ENCODE data around the gene MCU.
"Not testable (repeated sequence)": the region's sequence is repeated elsewhere in the genome, so short reads cannot be mapped to it uniquely, and the experiment has no call there.

Gene MCU, protein sequence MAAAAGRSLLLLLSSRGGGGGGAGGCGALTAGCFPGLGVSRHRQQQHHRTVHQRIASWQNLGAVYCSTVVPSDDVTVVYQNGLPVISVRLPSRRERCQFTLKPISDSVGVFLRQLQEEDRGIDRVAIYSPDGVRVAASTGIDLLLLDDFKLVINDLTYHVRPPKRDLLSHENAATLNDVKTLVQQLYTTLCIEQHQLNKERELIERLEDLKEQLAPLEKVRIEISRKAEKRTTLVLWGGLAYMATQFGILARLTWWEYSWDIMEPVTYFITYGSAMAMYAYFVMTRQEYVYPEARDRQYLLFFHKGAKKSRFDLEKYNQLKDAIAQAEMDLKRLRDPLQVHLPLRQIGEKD

GRCh38 chr10:72691863-72692743 is at the start of gene MCU:
Gene MCU, plus strand, starts transcription at chr10:72692143. Its CDS starts 9 bp downstream, at chr10:72692152.
- Histone ChIP-seq H3K36me3 (ENCODE audit: insufficient read depth, low read depth, low read length) (no peaks in the 10 kb centered on the region), H3K9me3 (ENCODE audit: insufficient read depth, low read depth, low read length) (no peaks in the 10 kb centered on the region), H3K9ac (ENCODE audit: low read depth, low read length) (peak within 1 kb of the TSS; percentile 81), H3K27me3 (ENCODE audit: insufficient read depth, low read length) (no peaks in the 10 kb centered on the region), H3K27ac (ENCODE audit: low read length) (no peak within 1 kb of the TSS), H3K4me3 (ENCODE audit: low read length) (peak within 1 kb of the TSS; percentile 92), H3K4me1 (ENCODE audit: insufficient read depth, low read length) (no peaks in the 10 kb centered on the region; the same call in none of the 2 replicates)

GRCh38 chr10:72642318-72642717 is 49.6 kb upstream of the MCU start:
- H3K4me1 ChIP-seq (ENCODE audit: insufficient read depth, low read length): no peaks in the 10 kb centered on the region
- no peaks in the 10 kb centered on the region for H3K36me3 ChIP-seq (ENCODE audit: insufficient read depth, low read depth, low read length)
- H3K9ac ChIP-seq (ENCODE audit: low read depth, low read length): no peak overlapping the region
- H3K9me3 ChIP-seq (ENCODE audit: insufficient read depth, low read depth, low read length): no peaks in the 10 kb centered on the region
- no peaks in the 10 kb centered on the region for H3K27me3 ChIP-seq (ENCODE audit: insufficient read depth, low read length)
- no peak overlapping the region for H3K4me3 ChIP-seq (ENCODE audit: low read length)
- no peak overlapping the region for H3K27ac ChIP-seq (ENCODE audit: low read length)

DNA sequence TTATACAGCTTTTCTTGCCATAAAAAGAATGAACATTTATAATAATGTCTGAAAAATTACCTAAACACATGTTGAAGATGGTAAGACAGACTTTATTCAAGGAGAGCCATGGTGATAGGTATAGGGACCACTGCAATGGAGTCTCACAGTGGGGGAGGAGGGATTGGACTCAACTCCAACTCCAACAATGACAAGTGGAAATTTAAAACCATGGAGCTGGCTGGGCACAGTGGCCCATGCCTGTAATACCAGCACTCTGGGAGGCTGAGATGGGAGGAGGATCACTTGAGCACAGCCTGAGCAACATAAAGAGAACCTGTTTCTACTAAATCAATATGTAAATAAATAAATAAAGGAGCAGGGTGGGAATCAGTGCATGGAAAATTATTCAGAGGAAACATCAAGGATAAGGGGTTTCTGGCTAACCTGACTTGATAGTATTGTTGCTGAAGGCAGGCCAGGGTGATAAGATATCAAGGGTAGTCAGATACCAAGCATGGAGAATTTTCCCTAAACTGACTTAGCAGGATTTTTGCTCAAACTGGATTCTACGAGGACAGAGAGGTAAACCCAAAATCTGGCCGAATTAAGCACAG is 46.6 kb upstream of the MCU start:
- Histone ChIP-seq H3K27me3 (ENCODE audit: insufficient read depth, low read length) (no peaks in the 10 kb centered on the region), H3K9ac (ENCODE audit: low read depth, low read length) (no peak overlapping the region), H3K27ac (ENCODE audit: low read length) (no peak overlapping the region), H3K36me3 (ENCODE audit: insufficient read depth, low read depth, low read length) (no peaks in the 10 kb centered on the region), H3K4me1 (ENCODE audit: insufficient read depth, low read length) (no peaks in the 10 kb centered on the region), H3K4me3 (ENCODE audit: low read length) (no peak overlapping the region), H3K9me3 (ENCODE audit: insufficient read depth, low read depth, low read length) (no peaks in the 10 kb centered on the region)

DNA sequence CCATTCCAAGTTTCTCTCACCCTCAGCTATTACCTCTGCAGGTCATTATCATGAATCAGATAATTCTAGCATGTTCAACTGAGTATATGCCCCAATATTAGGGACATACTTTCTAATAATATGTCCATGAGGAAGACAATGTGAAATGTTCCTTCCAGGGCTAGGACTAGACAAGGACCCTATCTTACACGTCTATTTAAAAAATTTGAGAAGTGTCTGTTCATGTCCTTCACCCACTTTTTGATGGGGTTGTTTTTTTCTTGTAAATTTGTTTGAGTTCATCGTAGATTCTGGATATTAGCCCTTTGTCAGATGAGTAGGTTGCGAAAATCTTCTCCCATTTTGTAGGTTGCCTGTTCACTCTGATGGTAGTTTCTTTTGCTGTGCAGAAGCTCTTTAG is 45.0 kb upstream of the MCU start:
- not testable (repeated sequence) for H3K27ac ChIP-seq (ENCODE audit: low read length); H3K4me3 ChIP-seq (ENCODE audit: low read length); H3K9ac ChIP-seq (ENCODE audit: low read depth, low read length); H3K4me1 ChIP-seq (ENCODE audit: insufficient read depth, low read length); H3K36me3 ChIP-seq (ENCODE audit: insufficient read depth, low read depth, low read length); H3K27me3 ChIP-seq (ENCODE audit: insufficient read depth, low read length); H3K9me3 ChIP-seq (ENCODE audit: insufficient read depth, low read depth, low read length)

DNA sequence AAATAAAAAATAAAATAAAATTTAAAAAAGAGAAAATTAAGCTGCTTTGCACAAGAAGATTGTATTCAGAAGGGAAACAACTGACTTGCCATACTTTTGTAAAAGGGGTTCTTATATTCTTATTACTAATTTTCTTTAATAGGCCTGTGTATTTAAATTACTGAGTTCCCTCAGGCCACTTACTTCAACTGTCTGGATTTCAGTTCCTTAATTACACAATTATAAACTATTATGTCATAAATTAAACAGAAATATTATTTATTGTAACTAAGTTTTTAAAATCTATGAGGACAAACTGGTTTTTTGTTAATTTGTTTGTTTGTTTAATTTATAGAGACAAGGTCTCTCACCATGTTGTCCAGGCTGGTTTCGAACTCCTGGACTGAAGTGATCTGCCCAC is 43.6 kb upstream of the MCU start:
- Histone ChIP-seq H3K27me3 (ENCODE audit: insufficient read depth, low read length) (no peaks in the 10 kb centered on the region), H3K27ac (ENCODE audit: low read length) (no peak overlapping the region), H3K4me1 (ENCODE audit: insufficient read depth, low read length) (no peaks in the 10 kb centered on the region), H3K9me3 (ENCODE audit: insufficient read depth, low read depth, low read length) (no peaks in the 10 kb centered on the region), H3K36me3 (ENCODE audit: insufficient read depth, low read depth, low read length) (no peaks in the 10 kb centered on the region), H3K9ac (ENCODE audit: low read depth, low read length) (no peak overlapping the region), H3K4me3 (ENCODE audit: low read length) (no peak overlapping the region)

GRCh38 chr10:72649291-72649690 is 42.7 kb upstream of the MCU start:
- H3K4me3 ChIP-seq (ENCODE audit: low read length): no peak overlapping the region
- no peaks in the 10 kb centered on the region for H3K27me3 ChIP-seq (ENCODE audit: insufficient read depth, low read length)
- H3K9me3 ChIP-seq (ENCODE audit: insufficient read depth, low read depth, low read length): no peaks in the 10 kb centered on the region
- H3K36me3 ChIP-seq (ENCODE audit: insufficient read depth, low read depth, low read length): no peaks in the 10 kb centered on the region
- no peak overlapping the region for H3K9ac ChIP-seq (ENCODE audit: low read depth, low read length)
- no peaks in the 10 kb centered on the region for H3K4me1 ChIP-seq (ENCODE audit: insufficient read depth, low read length)
- H3K27ac ChIP-seq (ENCODE audit: low read length): no peak overlapping the region

DNA sequence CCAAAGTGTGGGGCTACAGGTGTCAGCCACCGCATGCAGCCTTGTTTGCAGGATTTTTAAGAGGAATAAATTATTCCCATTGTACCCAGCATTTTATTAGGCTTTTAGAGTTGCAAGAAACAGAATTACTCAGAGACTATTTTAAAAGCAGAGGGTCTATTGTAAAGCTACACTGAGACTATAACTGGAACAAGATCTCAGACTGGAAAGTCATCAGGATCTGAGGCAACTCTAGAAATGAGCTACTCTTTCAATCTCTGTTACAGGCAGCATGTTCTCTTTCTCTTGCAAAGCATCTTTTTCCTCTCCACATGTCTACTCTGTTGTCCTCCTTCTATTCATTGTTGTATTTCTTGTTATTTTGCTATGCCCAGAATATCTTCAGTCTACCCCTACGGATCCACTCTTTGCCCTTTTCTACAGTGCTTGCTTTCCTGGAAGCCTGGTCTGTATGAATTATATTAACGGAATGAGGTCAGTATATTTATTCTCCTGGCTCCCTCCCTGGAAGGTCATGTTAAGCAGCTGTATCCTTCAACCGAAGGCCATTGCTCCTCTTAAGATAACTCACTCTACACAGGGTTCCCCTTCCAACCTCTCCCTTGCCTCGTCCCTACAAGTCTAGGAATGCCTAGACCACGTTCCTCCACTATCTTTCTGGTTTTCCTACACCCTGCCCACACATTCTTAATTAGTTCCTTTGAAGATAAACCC is 38.4 kb upstream of the MCU start:
- Histone ChIP-seq H3K27ac (ENCODE audit: low read length) (no peak overlapping the region), H3K4me1 (ENCODE audit: insufficient read depth, low read length) (no peaks in the 10 kb centered on the region), H3K9ac (ENCODE audit: low read depth, low read length) (no peak overlapping the region)

GRCh38 chr10:72654720-72655119 is 37.2 kb upstream of the MCU start:
- Histone ChIP-seq H3K36me3 (ENCODE audit: insufficient read depth, low read depth, low read length) (no peaks in the 10 kb centered on the region), H3K27ac (ENCODE audit: low read length) (no peak overlapping the region), H3K27me3 (ENCODE audit: insufficient read depth, low read length) (no peaks in the 10 kb centered on the region), H3K9ac (ENCODE audit: low read depth, low read length) (no peak overlapping the region), H3K9me3 (ENCODE audit: insufficient read depth, low read depth, low read length) (no peaks in the 10 kb centered on the region), H3K4me3 (ENCODE audit: low read length) (no peak overlapping the region), H3K4me1 (ENCODE audit: insufficient read depth, low read length) (peaks cover 6% of the 10 kb centered on the region; the same call in 1 of the 2 replicates)

More for the DNA sequence above, 38.4 kb upstream of the MCU start:
- no peaks in the 10 kb centered on the region for H3K27me3 ChIP-seq (ENCODE audit: insufficient read depth, low read length)
- no peaks in the 10 kb centered on the region for H3K36me3 ChIP-seq (ENCODE audit: insufficient read depth, low read depth, low read length)
- no peak overlapping the region for H3K4me3 ChIP-seq (ENCODE audit: low read length)
- no peaks in the 10 kb centered on the region for H3K9me3 ChIP-seq (ENCODE audit: insufficient read depth, low read depth, low read length)

DNA sequence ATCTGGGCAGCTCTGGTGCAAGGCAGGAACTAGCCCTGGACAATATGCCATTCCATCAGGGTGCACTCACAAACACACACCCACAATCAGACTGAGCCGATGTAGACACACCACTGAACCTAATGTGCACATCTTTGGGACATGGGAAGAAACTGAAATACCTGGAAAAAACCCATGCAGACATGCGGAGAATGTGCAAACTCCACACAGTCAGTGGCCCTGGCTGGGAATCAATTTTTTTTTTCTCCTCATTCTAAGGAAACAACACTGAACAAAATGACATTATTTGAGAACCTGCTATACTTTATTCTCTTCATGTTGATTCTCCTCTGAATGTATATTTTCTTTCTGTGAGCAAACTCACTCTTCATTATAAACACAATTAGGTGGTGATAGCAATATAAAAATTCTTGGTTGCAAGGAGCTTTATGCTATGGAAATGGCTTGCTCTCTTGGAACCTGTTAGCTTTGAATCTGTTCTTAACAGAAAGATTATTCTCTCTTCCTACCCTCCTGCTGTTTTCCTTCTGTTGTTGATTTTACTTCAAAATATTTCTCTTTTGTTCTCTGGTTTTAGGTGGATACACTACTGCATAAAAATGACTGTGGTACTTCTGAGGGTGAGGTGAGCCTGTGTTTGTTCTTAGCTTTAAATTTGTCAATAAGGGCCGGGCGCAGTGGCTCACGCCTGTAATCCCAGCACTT is 33.1 kb upstream of the MCU start:
- H3K4me1 ChIP-seq (ENCODE audit: insufficient read depth, low read length): peaks cover 6% of the 10 kb centered on the region; the same call in 1 of the 2 replicates
- no peaks in the 10 kb centered on the region for H3K36me3 ChIP-seq (ENCODE audit: insufficient read depth, low read depth, low read length)
- no peak overlapping the region for H3K27ac ChIP-seq (ENCODE audit: low read length)
- H3K4me3 ChIP-seq (ENCODE audit: low read length): no peak overlapping the region
- no peak overlapping the region for H3K9ac ChIP-seq (ENCODE audit: low read depth, low read length)
- no peaks in the 10 kb centered on the region for H3K9me3 ChIP-seq (ENCODE audit: insufficient read depth, low read depth, low read length)
- H3K27me3 ChIP-seq (ENCODE audit: insufficient read depth, low read length): no peaks in the 10 kb centered on the region

GRCh38 chr10:72659694-72660093 is 32.2 kb upstream of the MCU start:
- H3K9ac ChIP-seq (ENCODE audit: low read depth, low read length): no peak overlapping the region
- H3K4me3 ChIP-seq (ENCODE audit: low read length): no peak overlapping the region
- H3K36me3 ChIP-seq (ENCODE audit: insufficient read depth, low read depth, low read length): no peaks in the 10 kb centered on the region
- no peak overlapping the region for H3K27ac ChIP-seq (ENCODE audit: low read length)
- H3K27me3 ChIP-seq (ENCODE audit: insufficient read depth, low read length): no peaks in the 10 kb centered on the region
- H3K4me1 ChIP-seq (ENCODE audit: insufficient read depth, low read length): peaks cover 6% of the 10 kb centered on the region; the same call in 1 of the 2 replicates
- no peaks in the 10 kb centered on the region for H3K9me3 ChIP-seq (ENCODE audit: insufficient read depth, low read depth, low read length)

DNA sequence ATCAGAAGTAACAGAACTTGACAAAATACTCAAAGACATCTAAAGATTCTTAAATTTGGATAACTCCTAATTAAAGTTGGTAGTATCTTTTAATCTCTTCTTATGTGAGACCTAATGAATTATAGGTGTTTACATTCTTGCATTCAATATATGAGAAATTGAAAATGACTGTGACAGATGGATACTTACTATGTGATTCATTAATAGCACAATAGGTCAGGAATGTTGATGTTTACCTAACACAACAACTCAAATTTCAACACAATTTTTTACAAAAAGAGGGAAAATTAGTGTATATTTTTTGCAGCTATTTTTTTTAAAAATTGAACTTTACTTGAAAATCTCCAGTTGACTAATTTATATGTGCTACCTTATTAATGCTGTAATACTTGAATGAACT is 31.7 kb upstream of the MCU start:
- H3K4me3 ChIP-seq (ENCODE audit: low read length): no peak overlapping the region
- peaks cover 6% of the 10 kb centered on the region; the same call in 1 of the 2 replicates for H3K4me1 ChIP-seq (ENCODE audit: insufficient read depth, low read length)
- H3K27me3 ChIP-seq (ENCODE audit: insufficient read depth, low read length): no peaks in the 10 kb centered on the region
- no peak overlapping the region for H3K9ac ChIP-seq (ENCODE audit: low read depth, low read length)
- no peaks in the 10 kb centered on the region for H3K36me3 ChIP-seq (ENCODE audit: insufficient read depth, low read depth, low read length)
- H3K27ac ChIP-seq (ENCODE audit: low read length): no peak overlapping the region
- no peaks in the 10 kb centered on the region for H3K9me3 ChIP-seq (ENCODE audit: insufficient read depth, low read depth, low read length)

Data from iPS-20b (cell line).